HG03460 (cell line): ENCODE data around the gene UGT3A2.

Experiments used
- ATAC-seq: cut with Tn5 transposase; IDR thresholded peaks from one replicate; pipeline ENCODE4 v1.9.1; 2021; ENCODE audit not compliant: unreplicated experiment

UGT3A2 gene

DNA sequence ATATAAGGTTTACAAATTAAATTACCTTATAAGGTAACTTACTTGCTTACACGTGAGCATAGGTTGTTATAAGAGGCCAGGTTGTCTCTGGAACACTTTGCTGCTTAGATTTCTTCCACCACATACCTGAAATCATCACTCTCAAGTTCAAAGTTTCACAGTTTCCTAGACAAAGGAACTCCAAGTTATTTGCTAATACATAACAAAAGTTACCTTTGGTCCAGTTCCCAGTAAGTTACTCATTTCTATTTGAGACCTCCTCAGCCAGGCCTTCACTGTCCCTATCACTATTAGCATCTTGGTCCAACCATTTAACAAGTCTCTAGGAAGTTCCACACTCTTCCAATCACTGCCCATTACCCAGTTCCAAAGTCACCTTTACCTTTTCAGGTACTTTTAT lies 57.0 kb downstream of the UGT3A2 start:
- ATAC-seq: no peak

DNA sequence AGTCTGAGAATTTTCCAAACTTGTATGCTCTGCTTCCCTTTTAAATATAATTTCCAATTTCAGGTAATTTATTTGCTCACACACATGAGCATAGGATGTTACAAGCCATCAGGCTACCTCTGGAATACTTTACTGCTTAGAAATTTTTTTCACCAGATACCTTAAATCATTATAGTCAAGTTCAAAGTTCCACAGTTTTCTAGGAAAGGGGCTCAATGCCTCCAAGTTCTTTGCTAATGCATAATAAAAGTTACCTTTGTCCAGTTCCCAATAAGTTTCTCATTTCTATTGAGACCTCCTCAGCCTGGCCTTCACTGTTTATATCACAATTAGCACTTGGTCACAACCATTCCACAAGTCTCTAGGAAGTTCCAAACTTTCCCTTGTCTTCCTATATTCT lies 59.3 kb downstream of the UGT3A2 start:
- ATAC-seq: no peak

DNA sequence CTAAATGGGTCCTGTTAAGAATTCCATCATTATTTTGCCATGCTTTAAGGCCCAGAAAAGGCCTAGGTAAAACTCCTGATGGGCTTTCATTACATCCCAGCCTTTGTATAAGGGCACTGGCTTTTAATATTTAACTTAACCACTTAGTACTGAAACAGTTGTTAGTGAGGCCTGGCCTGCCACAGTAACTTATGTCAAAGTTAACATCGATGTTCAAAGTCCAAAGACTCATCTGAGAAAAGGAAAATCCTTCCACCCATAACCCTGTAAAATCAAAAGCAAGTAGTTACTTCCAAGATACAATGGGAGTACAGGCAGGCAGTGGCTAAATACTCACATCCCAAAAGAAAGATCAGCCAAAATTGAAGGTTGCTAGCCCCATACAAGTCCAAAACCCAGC lies 60.5 kb downstream of the UGT3A2 start:
- ATAC-seq: no peak

DNA sequence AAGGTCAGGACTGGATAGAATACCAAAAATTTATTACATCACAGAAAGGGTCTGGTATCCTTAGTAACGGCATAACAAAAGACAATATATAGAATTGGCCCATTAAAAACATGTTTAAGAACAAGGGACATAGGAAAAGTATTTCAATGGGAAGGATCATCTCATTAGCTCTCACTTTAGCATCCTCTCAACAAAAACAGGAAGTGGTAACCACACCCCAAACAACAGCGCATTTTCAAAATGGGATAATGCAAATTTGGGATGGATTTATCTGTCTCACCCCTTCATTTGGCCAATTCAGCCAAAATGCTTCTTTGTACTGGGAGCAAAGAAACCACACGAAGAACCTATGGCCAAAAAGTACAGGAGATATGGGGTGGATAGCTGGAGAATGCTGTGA lies 65.7 kb downstream of the UGT3A2 start:
- ATAC-seq: no peak

DNA sequence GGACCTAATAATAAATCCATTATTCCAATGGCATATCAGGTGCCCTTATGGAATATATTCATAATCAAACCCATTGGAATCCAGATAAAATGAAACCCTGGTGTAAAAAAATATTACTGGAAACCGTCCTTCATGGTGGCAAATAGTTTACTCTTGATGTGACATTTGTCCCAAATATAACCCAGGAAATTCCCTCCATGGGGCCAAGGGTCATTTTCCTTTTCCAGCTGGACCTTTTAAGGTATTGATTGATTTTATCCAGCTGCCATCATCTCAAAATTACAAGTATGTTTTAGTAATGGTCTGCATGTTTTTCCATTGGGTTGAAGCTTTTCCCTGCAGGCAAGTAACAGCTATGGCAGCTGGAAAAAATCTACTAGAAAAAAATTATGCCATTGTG lies 67.1 kb downstream of the UGT3A2 start:
- ATAC-seq: no peak

DNA sequence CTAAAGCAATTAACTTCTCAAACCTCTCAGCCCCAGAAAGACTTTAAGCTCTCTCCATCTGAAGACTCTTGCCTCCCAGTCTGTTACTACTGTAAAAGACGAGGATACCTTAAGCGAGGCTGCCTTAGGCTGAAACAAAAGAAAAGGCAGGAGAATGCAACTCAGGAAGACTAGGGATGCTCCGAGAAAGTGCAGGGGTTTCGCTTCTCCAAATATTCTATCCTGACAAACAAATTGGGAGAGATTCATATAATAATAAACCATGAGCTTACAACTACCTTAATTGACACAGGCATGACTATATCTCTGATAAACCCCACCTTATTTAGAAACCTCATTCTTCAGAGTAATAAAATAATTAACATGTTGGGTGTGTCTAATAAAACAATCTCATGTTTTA lies 70.6 kb downstream of the UGT3A2 start:
- no peak for ATAC-seq

DNA sequence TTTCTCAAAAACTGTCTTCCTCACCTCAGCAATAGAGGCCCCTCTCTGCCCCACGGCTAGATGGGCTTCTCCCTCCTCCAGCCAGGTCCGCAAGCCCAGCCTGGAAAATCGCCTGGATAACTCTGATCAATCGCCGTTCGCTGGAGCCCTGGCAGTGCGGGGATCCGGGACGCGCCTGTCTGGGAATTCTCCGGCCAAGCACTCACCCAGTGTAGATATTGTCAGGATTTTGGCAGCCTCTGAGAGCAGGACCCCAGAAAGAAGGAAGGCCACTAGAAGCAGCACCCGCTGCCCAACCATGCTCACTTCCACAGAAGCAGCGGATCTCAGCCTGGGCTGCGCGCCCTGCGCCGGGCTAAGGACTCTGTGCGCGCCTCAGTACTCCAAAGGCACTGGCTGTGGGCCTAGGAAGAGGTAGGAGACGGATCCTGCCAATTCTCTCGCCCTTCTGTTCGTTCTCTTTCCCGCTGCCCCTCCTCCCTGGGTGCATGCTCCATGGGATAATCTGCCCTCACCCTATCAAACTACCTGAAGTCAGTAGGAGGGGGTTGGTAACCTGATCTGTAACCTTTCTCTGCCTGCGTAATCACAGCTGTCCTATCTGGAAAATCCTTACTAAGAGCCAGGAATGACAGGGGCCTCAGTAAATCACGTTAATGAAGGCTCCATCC lies 75.6 kb downstream of the UGT3A2 start, which contains the start of gene UGT3A1:
Gene UGT3A1, minus strand, starts transcription at position 450 of the 671 bp plus-strand sequence. Its CDS starts 150 bp downstream, at position 300.
- ATAC-seq: no peak

DNA sequence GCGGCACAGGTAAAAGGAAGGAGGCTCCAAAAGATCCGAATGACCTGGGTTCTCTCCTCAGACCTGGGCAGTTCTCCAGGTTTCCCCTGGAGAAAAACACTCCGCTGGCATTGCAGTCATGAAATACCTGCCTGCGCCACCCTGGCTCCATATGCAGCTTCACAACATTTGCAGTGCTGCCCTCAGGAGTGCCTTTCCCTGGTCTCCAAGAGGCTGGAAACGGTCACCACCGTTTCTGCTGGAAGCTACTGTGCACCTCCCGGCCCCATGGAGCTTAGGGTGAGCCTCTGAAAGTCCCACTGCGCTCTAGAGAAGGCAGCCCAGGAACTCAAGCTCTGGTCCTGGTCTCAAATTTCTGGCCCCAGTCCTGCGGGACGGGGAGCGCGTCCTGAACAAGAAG lies 76.2 kb downstream of the UGT3A2 start:
- no peak for ATAC-seq

DNA sequence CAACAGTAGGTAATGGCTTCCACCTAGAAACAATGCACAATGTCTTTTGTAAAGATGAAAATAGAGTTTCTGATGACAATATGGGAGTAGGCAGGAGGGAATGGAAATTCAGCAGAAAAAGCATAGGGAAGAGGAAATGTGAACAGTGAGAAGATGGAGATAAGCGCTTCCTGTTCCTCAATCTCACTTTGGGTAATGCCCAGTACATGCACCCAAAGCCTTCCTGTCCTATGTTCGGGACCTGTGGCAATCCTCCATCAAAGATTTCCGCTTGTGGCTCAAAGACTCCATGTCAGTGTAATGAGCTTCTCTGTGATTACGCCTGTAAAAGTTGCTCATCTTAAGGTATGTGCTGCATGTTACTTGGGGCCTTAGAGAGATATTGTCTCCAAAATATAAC lies 78.2 kb downstream of the UGT3A2 start:
- no peak for ATAC-seq

DNA sequence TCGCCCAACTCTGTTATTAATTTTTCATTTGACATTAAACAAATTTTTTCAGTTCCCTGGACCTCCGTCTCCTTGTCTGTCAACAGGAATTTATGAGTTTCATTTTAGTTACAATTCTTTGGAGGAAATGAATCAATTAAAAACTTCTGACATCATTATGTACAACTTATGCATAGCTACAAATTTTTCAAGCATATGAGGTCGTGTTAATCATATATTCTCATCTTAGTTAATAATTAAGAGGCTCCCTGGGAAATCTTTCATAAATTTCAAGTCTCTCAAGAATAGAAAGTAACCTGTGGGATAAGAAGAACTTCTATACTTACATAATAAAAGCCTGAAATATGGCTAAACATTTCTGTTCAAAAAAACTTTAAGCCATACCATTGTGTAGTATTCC lies 78.9 kb downstream of the UGT3A2 start:
- ATAC-seq: no peak
